ENCODE results near the gene LIPG.

- no peak for TF ChIP-seq CTCF (IDR thresholded peaks at IDR 0.05; ENCODE audit: poor library complexity)
- no peak for TF ChIP-seq EZH2 (IDR thresholded peaks at IDR 0.05; ENCODE audit: borderline replicate concordance)
- no peak for TF ChIP-seq EZH2phosphoT487 (IDR thresholded peaks at IDR 0.05; ENCODE audit: low read depth, severe bottlenecking, unreplicated experiment)
These were observed 70.7 kb downstream of the LIPG start for GRCh38 chr18:49632588-49632987.
